ENCODE results near the gene BRD8.

DNA sequence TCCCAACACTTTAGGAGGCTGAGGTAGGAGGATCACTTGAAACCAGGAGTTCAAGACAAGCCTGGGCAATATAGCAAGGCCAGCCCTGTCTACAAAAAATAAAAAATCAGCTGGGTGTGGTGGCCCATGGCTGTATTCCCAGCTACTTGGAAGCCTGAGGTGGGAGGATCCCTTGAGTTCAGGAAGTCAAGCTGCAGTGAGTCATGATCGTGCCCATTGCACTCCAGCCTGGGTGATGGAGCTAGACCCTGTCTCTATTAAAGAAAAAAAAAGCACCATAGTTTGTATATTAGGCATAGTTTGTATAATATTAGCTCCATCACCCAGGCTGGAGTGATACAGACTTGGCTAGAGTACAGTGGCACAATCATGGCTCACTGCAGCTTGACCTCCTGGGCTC, 29.6 kb downstream of the BRD8 start:
- TF ChIP-seq, protein P1, sequence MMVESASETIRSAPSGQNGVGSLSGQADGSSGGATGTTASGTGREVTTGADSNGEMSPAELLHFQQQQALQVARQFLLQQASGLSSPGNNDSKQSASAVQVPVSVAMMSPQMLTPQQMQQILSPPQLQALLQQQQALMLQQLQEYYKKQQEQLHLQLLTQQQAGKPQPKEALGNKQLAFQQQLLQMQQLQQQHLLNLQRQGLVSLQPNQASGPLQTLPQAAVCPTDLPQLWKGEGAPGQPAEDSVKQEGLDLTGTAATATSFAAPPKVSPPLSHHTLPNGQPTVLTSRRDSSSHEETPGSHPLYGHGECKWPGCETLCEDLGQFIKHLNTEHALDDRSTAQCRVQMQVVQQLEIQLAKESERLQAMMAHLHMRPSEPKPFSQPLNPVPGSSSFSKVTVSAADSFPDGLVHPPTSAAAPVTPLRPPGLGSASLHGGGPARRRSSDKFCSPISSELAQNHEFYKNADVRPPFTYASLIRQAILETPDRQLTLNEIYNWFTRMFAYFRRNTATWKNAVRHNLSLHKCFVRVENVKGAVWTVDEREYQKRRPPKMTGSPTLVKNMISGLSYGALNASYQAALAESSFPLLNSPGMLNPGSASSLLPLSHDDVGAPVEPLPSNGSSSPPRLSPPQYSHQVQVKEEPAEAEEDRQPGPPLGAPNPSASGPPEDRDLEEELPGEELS (CRISPR knock-in tag; IDR thresholded peaks at IDR 0.05): no peak
- TF ChIP-seq RELA (CRISPR knock-in tag; IDR thresholded peaks at IDR 0.05; ENCODE audit: borderline replicate concordance): no peak
- TF ChIP-seq ZBTB21 (CRISPR knock-in tag; IDR thresholded peaks at IDR 0.05; ENCODE audit: borderline replicate concordance): no peak
- TF ChIP-seq IRF2 (CRISPR knock-in tag; IDR thresholded peaks at IDR 0.05; ENCODE audit: borderline replicate concordance, low read depth): no peak
- no peak for TF ChIP-seq CBFB (CRISPR knock-in tag; IDR thresholded peaks at IDR 0.05; ENCODE audit: low read depth)
- no peak for TF ChIP-seq JUN (CRISPR knock-in tag; IDR thresholded peaks at IDR 0.05)
- TF ChIP-seq, protein P2, sequence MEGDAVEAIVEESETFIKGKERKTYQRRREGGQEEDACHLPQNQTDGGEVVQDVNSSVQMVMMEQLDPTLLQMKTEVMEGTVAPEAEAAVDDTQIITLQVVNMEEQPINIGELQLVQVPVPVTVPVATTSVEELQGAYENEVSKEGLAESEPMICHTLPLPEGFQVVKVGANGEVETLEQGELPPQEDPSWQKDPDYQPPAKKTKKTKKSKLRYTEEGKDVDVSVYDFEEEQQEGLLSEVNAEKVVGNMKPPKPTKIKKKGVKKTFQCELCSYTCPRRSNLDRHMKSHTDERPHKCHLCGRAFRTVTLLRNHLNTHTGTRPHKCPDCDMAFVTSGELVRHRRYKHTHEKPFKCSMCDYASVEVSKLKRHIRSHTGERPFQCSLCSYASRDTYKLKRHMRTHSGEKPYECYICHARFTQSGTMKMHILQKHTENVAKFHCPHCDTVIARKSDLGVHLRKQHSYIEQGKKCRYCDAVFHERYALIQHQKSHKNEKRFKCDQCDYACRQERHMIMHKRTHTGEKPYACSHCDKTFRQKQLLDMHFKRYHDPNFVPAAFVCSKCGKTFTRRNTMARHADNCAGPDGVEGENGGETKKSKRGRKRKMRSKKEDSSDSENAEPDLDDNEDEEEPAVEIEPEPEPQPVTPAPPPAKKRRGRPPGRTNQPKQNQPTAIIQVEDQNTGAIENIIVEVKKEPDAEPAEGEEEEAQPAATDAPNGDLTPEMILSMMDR (IDR thresholded peaks at IDR 0.05): no peak
- TF ChIP-seq FOXK1 (CRISPR knock-in tag; IDR thresholded peaks at IDR 0.05): no peak
- TF ChIP-seq, protein P3, sequence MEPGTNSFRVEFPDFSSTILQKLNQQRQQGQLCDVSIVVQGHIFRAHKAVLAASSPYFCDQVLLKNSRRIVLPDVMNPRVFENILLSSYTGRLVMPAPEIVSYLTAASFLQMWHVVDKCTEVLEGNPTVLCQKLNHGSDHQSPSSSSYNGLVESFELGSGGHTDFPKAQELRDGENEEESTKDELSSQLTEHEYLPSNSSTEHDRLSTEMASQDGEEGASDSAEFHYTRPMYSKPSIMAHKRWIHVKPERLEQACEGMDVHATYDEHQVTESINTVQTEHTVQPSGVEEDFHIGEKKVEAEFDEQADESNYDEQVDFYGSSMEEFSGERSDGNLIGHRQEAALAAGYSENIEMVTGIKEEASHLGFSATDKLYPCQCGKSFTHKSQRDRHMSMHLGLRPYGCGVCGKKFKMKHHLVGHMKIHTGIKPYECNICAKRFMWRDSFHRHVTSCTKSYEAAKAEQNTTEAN (CRISPR knock-in tag; IDR thresholded peaks at IDR 0.05): no peak
- no peak for TF ChIP-seq TCF7 (CRISPR knock-in tag; IDR thresholded peaks at IDR 0.05; ENCODE audit: low read depth)
- TF ChIP-seq SMAD3 (CRISPR knock-in tag; IDR thresholded peaks at IDR 0.05; ENCODE audit: borderline replicate concordance): no peak
- TF ChIP-seq, protein P4, sequence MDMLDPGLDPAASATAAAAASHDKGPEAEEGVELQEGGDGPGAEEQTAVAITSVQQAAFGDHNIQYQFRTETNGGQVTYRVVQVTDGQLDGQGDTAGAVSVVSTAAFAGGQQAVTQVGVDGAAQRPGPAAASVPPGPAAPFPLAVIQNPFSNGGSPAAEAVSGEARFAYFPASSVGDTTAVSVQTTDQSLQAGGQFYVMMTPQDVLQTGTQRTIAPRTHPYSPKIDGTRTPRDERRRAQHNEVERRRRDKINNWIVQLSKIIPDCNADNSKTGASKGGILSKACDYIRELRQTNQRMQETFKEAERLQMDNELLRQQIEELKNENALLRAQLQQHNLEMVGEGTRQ (CRISPR knock-in tag; IDR thresholded peaks at IDR 0.05): no peak
- TF ChIP-seq KAT7 (CRISPR knock-in tag; IDR thresholded peaks at IDR 0.05; ENCODE audit: borderline replicate concordance): no peak
